Heart right ventricle (tissue), 16 donors: ENCODE results near the gene PPIP5K2. TPM values are rescaled to one million over a fixed set of nuclear protein-coding genes. Genes with fewer than 3 reads are reported as not detected.

Experiments
- ATAC-seq, 8 donors: fragments of 200-7000 bp; cut with Tn5 transposase; one replicate each; pipeline ENCODE4 v1.9.1; 2020; ENCODE audit warnings: mild to moderate bottlenecking in 8 of 8, moderate library complexity in 8 of 8, moderate number of reproducible peaks in 1 of 8
- DNase-seq, 2 donors: peaks; one replicate each; pipeline ENCODE4 v3.0.0-alpha.2; 2020
- H3K27ac ChIP-seq, 10 donors: fragments of 200-600 bp; sonication (generic) in 2 of 10; one replicate each; pipeline versions ENCODE4 v1.5.0 to v1.8.0; 2020 to 2022; ENCODE audit warnings: mild to moderate bottlenecking in 3 of 10
- H3K27me3 ChIP-seq, 7 donors: fragments of 200-600 bp; one replicate each; pipeline ENCODE4 v1.8.0; 2021 to 2022; ENCODE audit warnings: mild to moderate bottlenecking in 2 of 7
- H3K36me3 ChIP-seq, 9 donors: fragments of 200-600 bp; sonication (generic) in 1 of 9; one replicate each; pipeline versions ENCODE4 v1.5.0 to v1.8.0; 2020 to 2022; ENCODE audit warnings: mild to moderate bottlenecking in 2 of 9
- H3K4me1 ChIP-seq, 9 donors: fragments of 200-600 bp; sonication (generic) in 1 of 9; one replicate each; pipeline versions ENCODE4 v1.5.0 to v1.8.0; 2020 to 2022; ENCODE audit warnings: mild to moderate bottlenecking in 4 of 9
- H3K4me3 ChIP-seq, 10 donors: fragments of 200-600 bp; sonication (generic) in 2 of 10; one replicate each; pipeline versions ENCODE4 v1.5.0 to v1.8.0; 2020 to 2022; ENCODE audit warnings: mild to moderate bottlenecking in 7 of 10, moderate library complexity in 2 of 10
- H3K9me3 ChIP-seq, 11 donors: fragments of 200-600 bp in 10 of 11; sonication (generic) in 2 of 11; one replicate each; pipeline versions ENCODE4 v1.5.0 to v1.8.0; 2013 to 2022; ENCODE audit warnings: mild to moderate bottlenecking in 2 of 11, control low read depth in 1 of 11, moderate library complexity in 1 of 11
- CTCF ChIP-seq, 9 donors: fragments of 200-600 bp; sonication (generic) in 2 of 9; IDR thresholded peaks; one replicate each; pipeline versions ENCODE4 v1.5.0 to v1.8.0; 2021 to 2022; ENCODE audit warnings: antibody characterized with exemption in 9 of 9, mild to moderate bottlenecking in 5 of 9, moderate library complexity in 1 of 9
- WGBS, 2 donors: extraction: QIAGEN DNeasy Blood & Tissue Kit; methylation state at CpG; one replicate each; pipeline ENCODE4 v1.1.7; 2013; ENCODE audit warnings: inconsistent platforms in 1 of 2; 5-methylcytosine and 5-hydroxymethylcytosine counted together
- intact Hi-C, 10 donors: fragments of 100-400 bp; cut with DNase I; formaldehyde crosslinking; loops; one replicate each; pipeline versions ENCODE4 v1.11.1 to v1.14.2; 2022
- polyA plus RNA-seq, 2 donors: library from polyadenylated mRNA; stranded (reverse); fragments of 200-250 nt; gene quantifications; one replicate each; pipeline ENCODE4 v1.2.3, GENCODE V29; 2013
- total RNA-seq, 10 donors: library from RNA; stranded (reverse); fragmentation: NEBNext Ultra II Directional in 3 of 10; extraction: Animal tissue kit (Norgen Biotek cat#: 25700) in 3 of 10; gene quantifications; one replicate each; pipeline versions ENCODE4 v1.2.1 to v1.2.4, GENCODE V29; 2021 to 2023
- donor health status: Arrhythmogenic right ventricular cardiomyopathy.
- donor health status: ischemic (EF 13 %, LVEDD 7.1; RV severe dilation, severe dysfunction).
- donor health status: healthy with polysubstance abuse.
- donor health status: DM: no; HTN: yes; CAD: no.
- donor health status: DM: no; HTN: no; CAD: no.
- donor health status: ischemic (EF 25% LVEDD 6.9; RV normal size, moderate dysfunction).
- donor health status: ischemic (EF 25% LVEDD 5.7; RV mildly dilated, moderate dysfunction).
- donor health status: healthy.
- donor health status: DM: yes; HTN: yes; CAD: no.
- donor health status: Ischemic cardiomyopathy.
- donor health status: ischemic (EF 35%, LVEDD 5.7; RV mildly dilated, moderate dysfunction).
- donor health status: nonischemic (EF 11% LVEDD 7.7; RV severe dilation, severe dysfunction).
- donor health status: DM: yes; HTN: yes; CAD: no.
- donor health status: PGD.
- donor health status: ischemic (EF 29% LVEDD 5.4; RV normal size, mild dysfunction).
- donor health status: nonischemic (EF 23%, LVEDD 6.1; RV moderate dilation, normal function).

The PPIP5K2 gene
- total and polyA plus RNA-seq, 12 donors = 17.1 to 72.9 (median 35.6) TPM

- DNase-seq (no peak), ATAC-seq (peak in 3 of 8 donors; percentile 46 to 86 (median 79))
- Histone ChIP-seq H3K27ac (peak overlapping the region in 6 of 10 donors; percentile 2 to 65 (median 34)), H3K4me3 (no peak overlapping the region), H3K4me1 (peaks cover 0 to 13% (median 2%) of the 10 kb centered on the region in 9 donors), H3K36me3 (peaks cover 0 to 91% (median 20%) of the 10 kb centered on the region in 9 donors), H3K9me3 (peaks cover 0 to 7% (median 0%) of the 10 kb centered on the region in 11 donors), H3K27me3 (no peaks in the 10 kb centered on the region)
- 56 to 72% methylated on average over 1 of the region's 1 CpG for WGBS, 2 donors
- intact Hi-C loops = no loop called here
- no peak for TF ChIP-seq CTCF (IDR thresholded peaks at IDR 0.05)
These were observed 26.4 kb upstream of the PPIP5K2 start for GRCh38 chr5:103093727-103094126.

GRCh38 chr5:103094737-103095136 is 25.4 kb upstream of the PPIP5K2 start:
- DNase-seq (no peak), ATAC-seq (peak in 5 of 8 donors; percentile 45 to 81 (median 60))
- peaks cover 0 to 7% (median 0%) of the 10 kb centered on the region in 11 donors for H3K9me3 ChIP-seq
- TF ChIP-seq CTCF (IDR thresholded peaks at IDR 0.05) = no peak
- H3K36me3 ChIP-seq = peaks cover 0 to 81% (median 20%) of the 10 kb centered on the region in 9 donors
- H3K27ac ChIP-seq = peak overlapping the region in 8 of 10 donors; percentile 2 to 65 (median 34)
- H3K4me1 ChIP-seq = peaks cover 0 to 13% (median 2%) of the 10 kb centered on the region in 9 donors
- intact Hi-C loops = no loop called here
- no peak overlapping the region for H3K4me3 ChIP-seq
- WGBS, 2 donors = 40 to 51% methylated on average over 2 of the region's 2 CpGs
- no peaks in the 10 kb centered on the region for H3K27me3 ChIP-seq

- intact Hi-C loops = no loop called here
These were observed 21.1 kb upstream of the PPIP5K2 start for GRCh38 chr5:103098993-103099392.

GRCh38 chr5:103101079-103101750 is 18.9 kb upstream of the PPIP5K2 start:
- no peaks in the 10 kb centered on the region for H3K4me1 ChIP-seq
- no peak overlapping the region for H3K4me3 ChIP-seq
- peaks cover 0 to 81% (median 16%) of the 10 kb centered on the region in 9 donors for H3K36me3 ChIP-seq
- H3K27me3 ChIP-seq = no peaks in the 10 kb centered on the region
- no peak overlapping the region for H3K27ac ChIP-seq
- no peaks in the 10 kb centered on the region for H3K9me3 ChIP-seq
- ATAC-seq = no peak
- intact Hi-C loops = no loop called here
- no peak for DNase-seq
- 87% methylated on average over 6 of the region's 6 CpGs for WGBS, 2 donors
- no peak for TF ChIP-seq CTCF (IDR thresholded peaks at IDR 0.05)

More at GRCh38 chr5:103098993-103099392, 21.1 kb upstream of the PPIP5K2 start:
- 74 to 77% methylated on average over 2 of the region's 2 CpGs for WGBS, 2 donors
- H3K36me3 ChIP-seq = peaks cover 0 to 84% (median 16%) of the 10 kb centered on the region in 9 donors
- peaks cover 0 to 12% (median 2%) of the 10 kb centered on the region in 9 donors for H3K4me1 ChIP-seq
- H3K27ac ChIP-seq = no peak overlapping the region
- ATAC-seq (no peak), DNase-seq (no peak)
- H3K27me3 ChIP-seq = no peaks in the 10 kb centered on the region
- H3K9me3 ChIP-seq = no peaks in the 10 kb centered on the region
- no peak overlapping the region for H3K4me3 ChIP-seq
- TF ChIP-seq CTCF (IDR thresholded peaks at IDR 0.05) = no peak
